GM10266 (cell line): ENCODE measurements around the gene C3orf33.
A peak's percentile ranks its signal among the peaks of the same experiment; 100 is the strongest.
"Not testable (repeated sequence)": the region's sequence is repeated elsewhere in the genome, so short reads cannot be mapped to it uniquely, and the experiment has no call there.

Source experiments
- DNase-seq: peaks from one replicate; pipeline ENCODE4 v3.0.0; 2012; ENCODE audit errors: extremely low spot score
- TF ChIP-seq, protein P1 (sequence below): IDR thresholded peaks from 2 replicates; pipeline ENCODE4 v1.5.1; 2012; ENCODE audit warnings: mild to moderate bottlenecking, low read depth; ENCODE audit not compliant: control insufficient read depth, insufficient read depth; ENCODE audit errors: missing control alignments

C3orf33 gene

DNA sequence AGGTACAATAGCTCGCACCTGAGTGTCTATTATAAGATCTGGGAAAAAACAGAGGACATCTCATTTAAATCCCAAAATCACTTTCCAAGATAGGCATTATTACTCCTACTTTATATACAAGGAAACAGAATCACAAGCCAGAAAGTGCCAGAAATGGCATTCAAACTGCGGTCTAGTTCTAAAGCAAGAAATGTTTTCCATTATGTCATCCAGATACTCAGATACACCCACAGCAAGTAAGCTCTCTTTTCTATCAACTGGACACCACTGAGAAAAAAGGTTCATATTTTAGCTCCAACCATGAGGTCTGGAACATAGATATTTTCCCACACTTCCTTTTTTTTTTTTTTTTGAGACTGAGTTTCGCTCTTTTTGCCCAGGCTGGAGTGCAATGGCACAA, 40.0 kb upstream of the C3orf33 start:
- DNase-seq, result peak; percentile 47
- TF ChIP-seq, protein P1, sequence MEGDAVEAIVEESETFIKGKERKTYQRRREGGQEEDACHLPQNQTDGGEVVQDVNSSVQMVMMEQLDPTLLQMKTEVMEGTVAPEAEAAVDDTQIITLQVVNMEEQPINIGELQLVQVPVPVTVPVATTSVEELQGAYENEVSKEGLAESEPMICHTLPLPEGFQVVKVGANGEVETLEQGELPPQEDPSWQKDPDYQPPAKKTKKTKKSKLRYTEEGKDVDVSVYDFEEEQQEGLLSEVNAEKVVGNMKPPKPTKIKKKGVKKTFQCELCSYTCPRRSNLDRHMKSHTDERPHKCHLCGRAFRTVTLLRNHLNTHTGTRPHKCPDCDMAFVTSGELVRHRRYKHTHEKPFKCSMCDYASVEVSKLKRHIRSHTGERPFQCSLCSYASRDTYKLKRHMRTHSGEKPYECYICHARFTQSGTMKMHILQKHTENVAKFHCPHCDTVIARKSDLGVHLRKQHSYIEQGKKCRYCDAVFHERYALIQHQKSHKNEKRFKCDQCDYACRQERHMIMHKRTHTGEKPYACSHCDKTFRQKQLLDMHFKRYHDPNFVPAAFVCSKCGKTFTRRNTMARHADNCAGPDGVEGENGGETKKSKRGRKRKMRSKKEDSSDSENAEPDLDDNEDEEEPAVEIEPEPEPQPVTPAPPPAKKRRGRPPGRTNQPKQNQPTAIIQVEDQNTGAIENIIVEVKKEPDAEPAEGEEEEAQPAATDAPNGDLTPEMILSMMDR, result no peak

DNA sequence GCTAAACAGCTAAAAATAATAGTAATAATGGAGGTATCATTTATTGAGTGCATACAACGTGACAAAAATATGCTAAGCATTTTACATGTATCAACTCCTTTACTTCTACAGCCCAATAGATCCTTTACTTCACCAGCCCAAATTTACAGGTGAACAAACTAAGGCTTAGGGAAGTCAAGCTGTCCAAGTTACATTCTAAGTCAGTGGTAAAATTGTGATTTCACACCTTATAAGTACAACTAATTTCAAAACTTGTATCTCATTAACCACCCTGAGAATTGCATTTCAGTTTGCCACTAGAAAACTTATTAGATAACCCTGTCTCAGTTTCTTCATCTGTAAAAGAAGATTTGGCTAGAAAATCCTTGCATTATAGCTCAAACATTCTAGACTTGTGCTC, 37.5 kb upstream of the C3orf33 start:
- no peak for DNase-seq

DNA sequence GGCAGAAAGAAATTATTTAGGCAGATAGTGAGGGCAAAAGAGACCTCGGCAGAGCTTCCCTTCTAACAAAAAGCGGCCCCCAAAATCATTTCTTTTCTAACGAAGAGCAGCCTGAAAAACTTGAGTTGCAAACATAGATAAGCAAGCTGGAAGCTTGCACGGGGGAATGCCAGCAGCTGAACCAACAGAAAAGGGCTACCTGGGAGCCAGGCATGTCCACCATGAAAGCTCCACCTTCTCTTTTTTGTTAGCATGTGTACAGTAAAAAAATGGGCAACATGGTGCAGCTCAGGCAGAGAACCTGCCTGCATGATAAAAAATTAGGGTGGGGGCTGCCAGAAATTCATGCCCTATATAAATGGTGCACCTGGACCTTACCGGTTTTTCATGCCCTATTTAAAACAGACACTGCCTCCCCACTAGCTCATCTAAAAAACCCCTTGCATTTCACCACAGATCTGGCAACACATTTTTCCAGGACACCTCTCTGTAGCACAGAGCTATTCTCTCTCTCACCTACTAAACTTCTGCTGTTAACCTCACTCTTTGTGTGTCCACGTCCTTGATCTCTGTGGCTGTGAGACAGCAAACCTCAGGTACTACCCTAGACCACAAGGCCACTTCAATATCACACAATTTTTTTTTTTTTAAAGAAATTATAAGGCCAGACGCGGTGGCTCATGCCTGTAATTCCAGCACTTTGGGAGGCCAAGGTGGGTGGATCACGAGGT, 29.4 kb upstream of the C3orf33 start:
- TF ChIP-seq, protein P1, result no peak
- DNase-seq, result no peak

More for the DNA sequence above, 37.5 kb upstream of the C3orf33 start:
- TF ChIP-seq, protein P1, result no peak

DNA sequence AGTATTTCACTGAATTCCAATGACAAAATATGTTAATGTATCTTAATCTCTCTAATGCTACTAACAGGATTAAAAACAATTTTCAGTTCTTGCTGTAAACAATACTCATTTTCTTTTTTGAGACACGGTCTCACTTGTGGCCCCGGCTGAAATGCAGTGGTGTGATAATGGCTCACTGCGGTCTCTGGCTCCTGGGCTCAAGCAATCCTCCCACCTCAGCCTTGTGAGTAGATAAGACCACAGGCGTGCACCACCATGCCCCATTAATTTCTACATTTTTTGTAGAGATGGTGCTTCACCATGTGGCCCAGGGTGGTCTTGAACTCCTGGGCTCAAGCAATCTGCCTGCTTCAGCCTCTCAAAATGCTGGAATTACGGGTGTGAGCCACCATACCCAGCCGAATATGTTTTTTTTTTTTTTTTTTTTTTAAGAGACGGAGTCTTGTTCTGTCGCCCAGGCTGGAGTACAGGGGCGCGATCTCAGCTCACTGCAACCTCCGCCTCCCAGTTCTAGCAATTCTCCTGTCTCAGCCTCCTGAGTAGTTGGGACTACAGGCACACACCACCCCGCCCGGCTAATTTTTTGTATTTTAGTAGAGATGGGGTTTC, 22.5 kb upstream of the C3orf33 start:
- DNase-seq, result not testable (repeated sequence)

DNA sequence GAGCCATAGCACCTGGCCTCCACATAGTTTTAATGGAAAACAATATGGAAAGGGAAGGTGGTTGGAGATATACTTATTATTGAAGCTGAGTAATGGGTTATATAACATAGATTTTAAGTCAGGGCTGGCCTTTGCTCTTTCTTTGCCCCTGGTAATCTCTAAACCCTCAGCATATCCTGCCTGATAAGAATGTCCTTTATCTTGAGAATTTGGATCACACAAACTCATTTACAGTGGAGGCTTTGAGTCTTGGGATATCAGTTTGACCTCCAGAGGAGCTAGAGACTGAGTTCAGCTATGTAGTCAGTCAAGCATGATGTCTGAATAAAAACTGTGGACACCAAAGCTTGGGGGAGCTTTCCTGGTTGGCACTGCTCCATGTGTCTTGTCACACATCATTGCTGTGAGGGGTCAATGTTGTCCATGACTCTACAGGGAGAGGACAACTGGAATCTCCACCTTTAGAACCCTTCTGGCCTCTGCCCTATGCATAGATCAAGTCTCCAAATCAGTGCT, 9.0 kb upstream of the C3orf33 start:
- TF ChIP-seq, protein P1, result no peak

DNA sequence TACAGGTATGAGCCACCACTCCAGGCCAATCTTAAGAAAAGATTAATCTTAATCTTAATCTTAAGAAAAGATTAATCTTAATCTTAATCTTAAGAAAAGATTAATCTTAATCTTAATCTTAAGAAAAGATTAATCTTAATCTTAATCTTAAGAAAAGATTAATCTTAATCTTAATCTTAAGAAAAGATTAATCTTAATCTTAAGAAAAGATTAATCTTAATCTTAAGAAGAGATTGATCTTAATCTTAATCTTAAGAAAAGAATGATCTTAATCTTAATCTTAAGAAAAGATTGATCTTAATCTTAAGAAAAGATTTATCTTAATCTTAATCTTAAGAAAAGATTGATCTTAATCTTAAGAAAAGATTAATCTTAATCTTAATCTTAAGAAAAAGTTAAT, 7.1 kb upstream of the C3orf33 start:
- not testable (repeated sequence) for DNase-seq

More for the DNA sequence above, 9.0 kb upstream of the C3orf33 start:
- DNase-seq, result no peak

DNA sequence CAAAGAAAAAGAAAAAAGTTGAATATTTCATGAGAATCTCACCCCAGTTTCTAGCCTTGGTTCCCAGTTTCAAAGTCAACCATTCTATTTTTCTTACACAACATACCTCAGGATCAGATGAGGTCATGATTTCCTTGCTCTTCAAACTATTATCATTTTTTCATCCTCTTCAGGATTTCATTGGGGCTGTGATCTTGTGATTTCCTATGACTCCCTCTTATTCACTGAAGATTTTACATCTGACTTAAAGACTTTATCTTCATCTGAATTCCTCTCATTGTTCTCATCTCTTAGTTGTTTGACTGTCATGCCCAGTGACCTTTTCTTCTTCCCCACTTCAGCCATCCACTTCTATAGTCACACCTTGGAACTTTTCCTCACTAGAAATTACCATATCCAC, 3.1 kb upstream of the C3orf33 start:
- TF ChIP-seq, protein P1, result no peak
- DNase-seq, result no peak

DNA sequence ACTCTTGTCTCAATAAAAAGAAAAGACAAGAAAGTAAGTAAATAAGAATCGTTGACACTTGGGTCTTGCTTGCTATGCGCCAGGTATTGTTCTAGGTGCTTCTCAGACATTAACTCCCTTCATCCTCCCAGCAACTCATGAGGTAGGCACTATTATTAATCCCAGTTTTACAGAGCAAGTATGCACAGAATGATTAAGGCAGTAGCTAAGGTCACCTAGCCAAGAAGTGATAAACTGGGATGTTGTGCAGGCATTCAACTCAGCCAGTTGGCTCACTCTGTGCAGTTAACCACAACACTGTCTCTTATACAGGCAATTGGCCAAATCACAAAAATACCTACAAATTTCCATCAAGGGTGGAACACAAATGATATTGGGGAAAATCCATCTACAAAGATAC, 1.7 kb upstream of the C3orf33 start:
- TF ChIP-seq, protein P1, result no peak
- no peak for DNase-seq
